ENCODE measurements around the gene CYB561.

DNA sequence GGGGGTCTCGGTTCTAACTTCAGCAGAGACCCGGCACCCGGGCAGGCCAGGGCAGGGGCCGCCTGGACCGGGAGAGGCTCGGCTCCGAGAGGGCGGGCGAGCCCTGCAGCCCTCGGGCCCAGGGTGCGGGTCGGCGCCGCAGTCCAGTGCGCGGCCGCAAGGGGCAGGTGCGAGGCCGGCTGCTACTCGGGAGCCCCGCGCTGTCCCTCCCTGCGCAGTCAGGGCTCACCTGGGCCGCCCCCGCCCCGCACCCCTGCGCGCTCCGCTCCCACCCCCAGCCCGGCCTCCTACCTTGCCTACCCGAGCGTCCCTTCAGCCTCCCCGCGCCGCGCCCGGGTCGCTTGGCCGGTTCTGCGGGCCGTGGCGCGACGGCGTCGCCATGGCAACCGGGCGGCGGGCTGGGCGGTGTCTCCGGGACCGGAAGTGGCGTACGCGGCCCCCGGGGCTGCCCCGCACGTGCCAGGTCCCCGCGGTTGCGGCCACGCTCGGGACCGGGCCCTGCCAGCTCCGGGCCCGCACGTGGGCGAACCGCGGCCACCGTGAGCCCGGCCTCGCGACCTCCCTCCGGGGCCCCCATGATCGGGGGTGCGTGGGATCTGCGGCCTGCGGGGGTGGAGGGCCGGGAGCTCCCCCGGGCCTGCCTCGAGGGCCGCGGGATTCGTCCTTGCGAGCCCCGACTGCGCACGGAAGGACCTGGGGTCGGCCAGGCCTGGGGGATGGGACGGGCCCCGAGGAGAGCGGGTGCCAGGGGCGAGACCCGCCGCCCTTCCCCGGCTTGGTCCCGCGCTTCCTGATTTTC is at the start of gene CYB561:
- TF ChIP-seq SIN3A (IDR thresholded peaks at IDR 0.05; ENCODE audit: borderline replicate concordance, insufficient read depth, low read length): no peak
- no peak for TF ChIP-seq TAF1 (IDR thresholded peaks at IDR 0.05; ENCODE audit: borderline replicate concordance, insufficient read depth, low read length)
- TF ChIP-seq POLR2AphosphoS5 (IDR thresholded peaks at IDR 0.05; ENCODE audit: low read depth, low read length): no peak
- TF ChIP-seq, protein P1, sequence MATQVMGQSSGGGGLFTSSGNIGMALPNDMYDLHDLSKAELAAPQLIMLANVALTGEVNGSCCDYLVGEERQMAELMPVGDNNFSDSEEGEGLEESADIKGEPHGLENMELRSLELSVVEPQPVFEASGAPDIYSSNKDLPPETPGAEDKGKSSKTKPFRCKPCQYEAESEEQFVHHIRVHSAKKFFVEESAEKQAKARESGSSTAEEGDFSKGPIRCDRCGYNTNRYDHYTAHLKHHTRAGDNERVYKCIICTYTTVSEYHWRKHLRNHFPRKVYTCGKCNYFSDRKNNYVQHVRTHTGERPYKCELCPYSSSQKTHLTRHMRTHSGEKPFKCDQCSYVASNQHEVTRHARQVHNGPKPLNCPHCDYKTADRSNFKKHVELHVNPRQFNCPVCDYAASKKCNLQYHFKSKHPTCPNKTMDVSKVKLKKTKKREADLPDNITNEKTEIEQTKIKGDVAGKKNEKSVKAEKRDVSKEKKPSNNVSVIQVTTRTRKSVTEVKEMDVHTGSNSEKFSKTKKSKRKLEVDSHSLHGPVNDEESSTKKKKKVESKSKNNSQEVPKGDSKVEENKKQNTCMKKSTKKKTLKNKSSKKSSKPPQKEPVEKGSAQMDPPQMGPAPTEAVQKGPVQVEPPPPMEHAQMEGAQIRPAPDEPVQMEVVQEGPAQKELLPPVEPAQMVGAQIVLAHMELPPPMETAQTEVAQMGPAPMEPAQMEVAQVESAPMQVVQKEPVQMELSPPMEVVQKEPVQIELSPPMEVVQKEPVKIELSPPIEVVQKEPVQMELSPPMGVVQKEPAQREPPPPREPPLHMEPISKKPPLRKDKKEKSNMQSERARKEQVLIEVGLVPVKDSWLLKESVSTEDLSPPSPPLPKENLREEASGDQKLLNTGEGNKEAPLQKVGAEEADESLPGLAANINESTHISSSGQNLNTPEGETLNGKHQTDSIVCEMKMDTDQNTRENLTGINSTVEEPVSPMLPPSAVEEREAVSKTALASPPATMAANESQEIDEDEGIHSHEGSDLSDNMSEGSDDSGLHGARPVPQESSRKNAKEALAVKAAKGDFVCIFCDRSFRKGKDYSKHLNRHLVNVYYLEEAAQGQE (IDR thresholded peaks at IDR 0.05; ENCODE audit: insufficient read depth in 1 of 2, low read depth in 2 of 2, low read length in 2 of 2): no peak
- peak; percentile 72 for TF ChIP-seq FOXP2 (optimal IDR thresholded peaks at IDR 0.05; ENCODE audit: borderline replicate concordance, extremely low read depth, extremely low read length, insufficient read depth)
